Pons (tissue), 1 donor: Measurements from ENCODE around the gene PTPA.
A peak's percentile ranks its signal among the peaks of the same experiment; 100 is the strongest.
"Not testable (repeated sequence)": the region's sequence is repeated elsewhere in the genome, so short reads cannot be mapped to it uniquely, and the experiment has no call there.

ENCODE experiments used
- DNase-seq: peaks from one replicate; pipeline ENCODE4 v3.0.0-alpha.2; 2016; ENCODE audit warnings: low spot score

The PTPA gene

GRCh38 chr9:129109537-129109903 is 1.7 kb upstream of the PTPA start:
- peak; percentile 18 for DNase-seq

GRCh38 chr9:129109952-129110739 is 1.1 kb upstream of the PTPA start:
- DNase-seq: peak; percentile 25

- peak; percentile 28 for DNase-seq
Measured at GRCh38 chr9:129111528-129112151, 425 bp downstream of the PTPA start.

- not testable (repeated sequence) for DNase-seq
Measured at GRCh38 chr9:129112526-129112925, 1.3 kb downstream of the PTPA start.

- DNase-seq: peak; percentile 40
Measured at GRCh38 chr9:129113645-129114304, 2.6 kb downstream of the PTPA start.

- no peak for DNase-seq
Measured at GRCh38 chr9:129118799-129119198, 7.6 kb downstream of the PTPA start.

GRCh38 chr9:129121483-129121882 is 10.3 kb downstream of the PTPA start:
- DNase-seq: peak; percentile 91

GRCh38 chr9:129122133-129122532 is 10.9 kb downstream of the PTPA start:
- no peak for DNase-seq

GRCh38 chr9:129122976-129123375 is 11.8 kb downstream of the PTPA start:
- not testable (repeated sequence) for DNase-seq

GRCh38 chr9:129124506-129125069 is 13.4 kb downstream of the PTPA start:
- DNase-seq: no peak

- no peak for DNase-seq
Measured at GRCh38 chr9:129125478-129125877, 14.3 kb downstream of the PTPA start.

GRCh38 chr9:129126749-129127618 is 15.8 kb downstream of the PTPA start:
- DNase-seq: peak; percentile 79

GRCh38 chr9:129128689-129129088 is 17.5 kb downstream of the PTPA start:
- DNase-seq: no peak

GRCh38 chr9:129130271-129130670 is 19.1 kb downstream of the PTPA start:
- DNase-seq: not testable (repeated sequence)

GRCh38 chr9:129130791-129131190 is 19.6 kb downstream of the PTPA start:
- DNase-seq: no peak

- peak; percentile 42 for DNase-seq
Measured at GRCh38 chr9:129131300-129132145, 20.3 kb downstream of the PTPA start.

- DNase-seq: no peak
Measured at GRCh38 chr9:129133082-129133481, 21.9 kb downstream of the PTPA start.

- no peak for DNase-seq
Measured at GRCh38 chr9:129135476-129135875, 24.3 kb downstream of the PTPA start.

- DNase-seq: no peak
Measured at GRCh38 chr9:129136446-129137035, 25.3 kb downstream of the PTPA start.
